PFSK-1 (cell line): ENCODE results near the gene B3GNT9.

Source experiments
- POLR2AphosphoS5 ChIP-seq: IDR thresholded peaks from 2 replicates; pipeline ENCODE4 v1.6.1; 2012; ENCODE audit warnings: low read depth, mild to moderate bottlenecking, control low read depth, low read length, moderate library complexity
- SIN3A ChIP-seq: IDR thresholded peaks from 2 replicates; pipeline ENCODE4 v1.6.1; 2012; ENCODE audit warnings: mild to moderate bottlenecking, low read length, moderate library complexity, borderline replicate concordance; ENCODE audit not compliant: insufficient read depth
- TAF1 ChIP-seq: IDR thresholded peaks from 2 replicates; pipeline ENCODE4 v1.6.1; 2012; ENCODE audit warnings: low read length, control low read depth, borderline replicate concordance; ENCODE audit not compliant: insufficient read depth
- TF ChIP-seq, protein P1 (sequence below), 2 experiments: IDR thresholded peaks; 2 replicates each; pipeline versions ENCODE4 v1.6.1 to v1.8.0; 2011 to 2012; ENCODE audit warnings: low read depth in 2 of 2, low read length in 2 of 2, control low read depth in 1 of 2, inconsistent platforms in 1 of 2, mild to moderate bottlenecking in 1 of 2, moderate library complexity in 1 of 2; ENCODE audit not compliant: insufficient read depth in 1 of 2

DNA sequence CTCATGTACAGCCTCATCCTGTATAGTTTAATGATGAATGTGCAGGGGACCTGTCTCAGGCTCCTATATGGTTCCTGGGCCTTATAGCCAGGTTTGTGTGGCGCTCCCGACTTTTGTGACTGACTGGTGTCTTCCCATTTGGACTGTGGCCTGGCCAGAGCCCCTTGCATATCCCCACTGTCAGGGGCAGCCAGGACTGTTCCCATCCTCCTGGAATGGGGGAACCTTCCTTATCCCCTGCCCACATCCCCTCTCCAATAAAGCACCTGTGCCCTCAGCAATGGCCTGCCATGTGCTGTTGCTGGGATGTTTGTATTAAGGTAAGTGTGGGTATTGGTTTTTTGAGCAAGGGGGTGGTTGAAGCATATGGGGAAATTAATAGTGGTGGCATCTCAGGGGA is 2.6 kb downstream of the B3GNT9 start:
- TF ChIP-seq TAF1 (no peak), POLR2AphosphoS5 (no peak), SIN3A (no peak)
- TF ChIP-seq, protein P1, sequence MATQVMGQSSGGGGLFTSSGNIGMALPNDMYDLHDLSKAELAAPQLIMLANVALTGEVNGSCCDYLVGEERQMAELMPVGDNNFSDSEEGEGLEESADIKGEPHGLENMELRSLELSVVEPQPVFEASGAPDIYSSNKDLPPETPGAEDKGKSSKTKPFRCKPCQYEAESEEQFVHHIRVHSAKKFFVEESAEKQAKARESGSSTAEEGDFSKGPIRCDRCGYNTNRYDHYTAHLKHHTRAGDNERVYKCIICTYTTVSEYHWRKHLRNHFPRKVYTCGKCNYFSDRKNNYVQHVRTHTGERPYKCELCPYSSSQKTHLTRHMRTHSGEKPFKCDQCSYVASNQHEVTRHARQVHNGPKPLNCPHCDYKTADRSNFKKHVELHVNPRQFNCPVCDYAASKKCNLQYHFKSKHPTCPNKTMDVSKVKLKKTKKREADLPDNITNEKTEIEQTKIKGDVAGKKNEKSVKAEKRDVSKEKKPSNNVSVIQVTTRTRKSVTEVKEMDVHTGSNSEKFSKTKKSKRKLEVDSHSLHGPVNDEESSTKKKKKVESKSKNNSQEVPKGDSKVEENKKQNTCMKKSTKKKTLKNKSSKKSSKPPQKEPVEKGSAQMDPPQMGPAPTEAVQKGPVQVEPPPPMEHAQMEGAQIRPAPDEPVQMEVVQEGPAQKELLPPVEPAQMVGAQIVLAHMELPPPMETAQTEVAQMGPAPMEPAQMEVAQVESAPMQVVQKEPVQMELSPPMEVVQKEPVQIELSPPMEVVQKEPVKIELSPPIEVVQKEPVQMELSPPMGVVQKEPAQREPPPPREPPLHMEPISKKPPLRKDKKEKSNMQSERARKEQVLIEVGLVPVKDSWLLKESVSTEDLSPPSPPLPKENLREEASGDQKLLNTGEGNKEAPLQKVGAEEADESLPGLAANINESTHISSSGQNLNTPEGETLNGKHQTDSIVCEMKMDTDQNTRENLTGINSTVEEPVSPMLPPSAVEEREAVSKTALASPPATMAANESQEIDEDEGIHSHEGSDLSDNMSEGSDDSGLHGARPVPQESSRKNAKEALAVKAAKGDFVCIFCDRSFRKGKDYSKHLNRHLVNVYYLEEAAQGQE (IDR thresholded peaks at IDR 0.05; ENCODE audit: insufficient read depth in 1 of 2, low read depth in 2 of 2, low read length in 2 of 2), result no peak
